GM21576 (cell line): ENCODE data around the gene ADGB.
"Not testable (repeated sequence)": the region's sequence is repeated elsewhere in the genome, so short reads cannot be mapped to it uniquely, and the experiment has no call there.

Experiments
- ATAC-seq: cut with Tn5 transposase; IDR thresholded peaks from one replicate; pipeline ENCODE4 v1.9.1; 2021; ENCODE audit warnings: mild to moderate bottlenecking, moderate library complexity; ENCODE audit not compliant: unreplicated experiment

ADGB gene

GRCh38 chr6:146598772-146599405, at the start of gene ADGB:
Gene ADGB (plus strand): TSS chr6:146598972. CDS start chr6:146599041, 69 bp downstream.
- ATAC-seq, result no peak

GRCh38 chr6:146550911-146551310, 47.9 kb upstream of the ADGB start:
- ATAC-seq, result no peak

GRCh38 chr6:146551545-146551944, 47.2 kb upstream of the ADGB start:
- ATAC-seq, result no peak

GRCh38 chr6:146553377-146554135, 45.2 kb upstream of the ADGB start:
- ATAC-seq, result no peak

GRCh38 chr6:146560607-146561006, 38.2 kb upstream of the ADGB start:
- ATAC-seq, result no peak

- ATAC-seq, result not testable (repeated sequence)
Observed at GRCh38 chr6:146566661-146567060, 32.1 kb upstream of the ADGB start.

- ATAC-seq, result not testable (repeated sequence)
Observed at GRCh38 chr6:146568619-146569018, 30.2 kb upstream of the ADGB start.

- no peak for ATAC-seq
Observed at GRCh38 chr6:146574211-146574610, 24.6 kb upstream of the ADGB start.

GRCh38 chr6:146578054-146578453, 20.7 kb upstream of the ADGB start:
- no peak for ATAC-seq

- no peak for ATAC-seq
Observed at GRCh38 chr6:146581968-146582367, 16.8 kb upstream of the ADGB start.

- ATAC-seq, result no peak
Observed at GRCh38 chr6:146582857-146583256, 15.9 kb upstream of the ADGB start.

- no peak for ATAC-seq
Observed at GRCh38 chr6:146583966-146584365, 14.8 kb upstream of the ADGB start.

- no peak for ATAC-seq
Observed at GRCh38 chr6:146587459-146587858, 11.3 kb upstream of the ADGB start.

GRCh38 chr6:146590492-146590891, 8.3 kb upstream of the ADGB start:
- ATAC-seq, result no peak

- ATAC-seq, result no peak
Observed at GRCh38 chr6:146592451-146592850, 6.3 kb upstream of the ADGB start.

- ATAC-seq, result no peak
Observed at GRCh38 chr6:146593986-146594385, 4.8 kb upstream of the ADGB start.

GRCh38 chr6:146594495-146594894, 4.3 kb upstream of the ADGB start:
- no peak for ATAC-seq

GRCh38 chr6:146595972-146596731, 2.6 kb upstream of the ADGB start:
- peak; percentile 48 for ATAC-seq

- no peak for ATAC-seq
Observed at GRCh38 chr6:146601352-146601751, 2.6 kb downstream of the ADGB start.

- no peak for ATAC-seq
Observed at GRCh38 chr6:146602526-146602925, 3.8 kb downstream of the ADGB start.

- no peak for ATAC-seq
Observed at GRCh38 chr6:146613947-146614346, 15.2 kb downstream of the ADGB start.

- no peak for ATAC-seq
Observed at GRCh38 chr6:146620655-146621054, 21.9 kb downstream of the ADGB start.
